Measurements from ENCODE around the gene KBTBD3. TPM values are rescaled to one million over a fixed set of nuclear protein-coding genes. Genes with fewer than 3 reads are reported as not detected.

KBTBD3 gene, protein sequence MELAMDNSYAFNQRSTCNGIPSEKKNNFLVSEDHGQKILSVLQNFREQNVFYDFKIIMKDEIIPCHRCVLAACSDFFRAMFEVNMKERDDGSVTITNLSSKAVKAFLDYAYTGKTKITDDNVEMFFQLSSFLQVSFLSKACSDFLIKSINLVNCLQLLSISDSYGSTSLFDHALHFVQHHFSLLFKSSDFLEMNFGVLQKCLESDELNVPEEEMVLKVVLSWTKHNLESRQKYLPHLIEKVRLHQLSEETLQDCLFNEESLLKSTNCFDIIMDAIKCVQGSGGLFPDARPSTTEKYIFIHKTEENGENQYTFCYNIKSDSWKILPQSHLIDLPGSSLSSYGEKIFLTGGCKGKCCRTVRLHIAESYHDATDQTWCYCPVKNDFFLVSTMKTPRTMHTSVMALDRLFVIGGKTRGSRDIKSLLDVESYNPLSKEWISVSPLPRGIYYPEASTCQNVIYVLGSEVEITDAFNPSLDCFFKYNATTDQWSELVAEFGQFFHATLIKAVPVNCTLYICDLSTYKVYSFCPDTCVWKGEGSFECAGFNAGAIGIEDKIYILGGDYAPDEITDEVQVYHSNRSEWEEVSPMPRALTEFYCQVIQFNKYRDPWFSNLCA
- total RNA-seq (1 to 10 TPM; 6.8 to 8.5 TPM), polyA plus RNA-seq (ENCODE audit: insufficient read depth, low read depth, low replicate concordance) (15.6 TPM)
- long read RNA-seq, donor 1, partial matches to known transcripts: 0 of 2 reads
- long read RNA-seq, donor 1, other reads (novel, unspliced or antisense): 0 of 2 reads
- long read RNA-seq, donor 2, transcript KBTBD3-205 (4 exons, 2,682 nt): major isoform, 7 of 7 reads
- long read RNA-seq, donor 2, partial matches to known transcripts: 0 of 7 reads
- long read RNA-seq, donor 2, other reads (novel, unspliced or antisense): 0 of 7 reads

GRCh38 chr11:106076919-106077608 is at the start of gene KBTBD3:
KBTBD3 (minus strand) TSS chr11:106077347; CDS start chr11:106059097, 18,250 bp downstream.
- Histone ChIP-seq H3K4me3 (peak within 1 kb of the TSS; percentile 87 to 95), H3K27ac (peak within 1 kb of the TSS; percentile 93 to 98), H3K9me3 (no peaks in the 10 kb centered on the region), H3K27me3 (no peaks in the 10 kb centered on the region), H3K36me3 (ENCODE audit: low read depth, missing control alignments) (no peaks in the 10 kb centered on the region), H3K4me1 (peaks cover 7% of the 10 kb centered on the region)
- intact Hi-C loops (cut with DNase I; ENCODE audit: low total_unique reads): no loop called here
- peak; percentile 99 for DNase-seq
- WGBS, 2 donors: 0% methylated on average over 9 to 37 of the region's 37 CpGs
- peak; percentile 65 for TF ChIP-seq POLR2A (IDR thresholded peaks at IDR 0.05)
- TF ChIP-seq, protein P1, sequence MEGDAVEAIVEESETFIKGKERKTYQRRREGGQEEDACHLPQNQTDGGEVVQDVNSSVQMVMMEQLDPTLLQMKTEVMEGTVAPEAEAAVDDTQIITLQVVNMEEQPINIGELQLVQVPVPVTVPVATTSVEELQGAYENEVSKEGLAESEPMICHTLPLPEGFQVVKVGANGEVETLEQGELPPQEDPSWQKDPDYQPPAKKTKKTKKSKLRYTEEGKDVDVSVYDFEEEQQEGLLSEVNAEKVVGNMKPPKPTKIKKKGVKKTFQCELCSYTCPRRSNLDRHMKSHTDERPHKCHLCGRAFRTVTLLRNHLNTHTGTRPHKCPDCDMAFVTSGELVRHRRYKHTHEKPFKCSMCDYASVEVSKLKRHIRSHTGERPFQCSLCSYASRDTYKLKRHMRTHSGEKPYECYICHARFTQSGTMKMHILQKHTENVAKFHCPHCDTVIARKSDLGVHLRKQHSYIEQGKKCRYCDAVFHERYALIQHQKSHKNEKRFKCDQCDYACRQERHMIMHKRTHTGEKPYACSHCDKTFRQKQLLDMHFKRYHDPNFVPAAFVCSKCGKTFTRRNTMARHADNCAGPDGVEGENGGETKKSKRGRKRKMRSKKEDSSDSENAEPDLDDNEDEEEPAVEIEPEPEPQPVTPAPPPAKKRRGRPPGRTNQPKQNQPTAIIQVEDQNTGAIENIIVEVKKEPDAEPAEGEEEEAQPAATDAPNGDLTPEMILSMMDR (IDR thresholded peaks at IDR 0.05): peak; percentile 8 to 43 (median 17)

- intact Hi-C loops (cut with DNase I; ENCODE audit: low total_unique reads): no loop called here
- no peak for DNase-seq
- no peaks in the 10 kb centered on the region for H3K9me3 ChIP-seq
- TF ChIP-seq, protein P1 (IDR thresholded peaks at IDR 0.05): no peak
- no peak for TF ChIP-seq POLR2A (IDR thresholded peaks at IDR 0.05)
- H3K4me3 ChIP-seq: no peak overlapping the region
- H3K4me1 ChIP-seq: no peaks in the 10 kb centered on the region
- H3K36me3 ChIP-seq (ENCODE audit: low read depth, missing control alignments): no peaks in the 10 kb centered on the region
- no peak overlapping the region for H3K27ac ChIP-seq
- no peaks in the 10 kb centered on the region for H3K27me3 ChIP-seq
- 52 to 64% methylated on average over 6 of the region's 6 CpGs for WGBS, 2 donors
Observed at GRCh38 chr11:106121570-106122320, 44.6 kb upstream of the KBTBD3 start.

- 89 to 90% methylated on average over 6 of the region's 6 CpGs for WGBS, 2 donors
- Histone ChIP-seq H3K36me3 (ENCODE audit: low read depth, missing control alignments) (no peaks in the 10 kb centered on the region), H3K27me3 (no peaks in the 10 kb centered on the region), H3K4me3 (no peak overlapping the region), H3K9me3 (no peaks in the 10 kb centered on the region), H3K27ac (no peak overlapping the region), H3K4me1 (no peaks in the 10 kb centered on the region)
- DNase-seq: no peak
- intact Hi-C loops (cut with DNase I; ENCODE audit: low total_unique reads): no loop called here
- TF ChIP-seq POLR2A (IDR thresholded peaks at IDR 0.05): no peak
- TF ChIP-seq, protein P1 (IDR thresholded peaks at IDR 0.05): no peak
Observed at GRCh38 chr11:106105986-106106385, 28.8 kb upstream of the KBTBD3 start.

GRCh38 chr11:106101819-106102218 is 24.7 kb upstream of the KBTBD3 start:
- H3K27me3 ChIP-seq: no peaks in the 10 kb centered on the region
- DNase-seq: no peak
- H3K36me3 ChIP-seq (ENCODE audit: low read depth, missing control alignments): no peaks in the 10 kb centered on the region
- 77 to 82% methylated on average over 1 of the region's 1 CpG for WGBS, 2 donors
- H3K27ac ChIP-seq: no peak overlapping the region
- intact Hi-C loops (cut with DNase I; ENCODE audit: low total_unique reads): no loop called here
- H3K4me1 ChIP-seq: no peaks in the 10 kb centered on the region
- no peak overlapping the region for H3K4me3 ChIP-seq
- no peak for TF ChIP-seq POLR2A (IDR thresholded peaks at IDR 0.05)
- TF ChIP-seq, protein P1 (IDR thresholded peaks at IDR 0.05): no peak
- no peaks in the 10 kb centered on the region for H3K9me3 ChIP-seq
